SK-N-MC (cell line): ENCODE results near the gene OR52D1.
A peak's percentile ranks its signal among the peaks of the same experiment; 100 is the strongest.

Experiments
- DNase-seq: peaks from one replicate; pipeline ENCODE4 v3.0.0-alpha.2; 2011; ENCODE audit warnings: low read depth, low spot score
- H3K27ac ChIP-seq: fragments of 200-600 bp; sonication (generic); 2 replicates; pipeline ENCODE4 v1.5.1; 2016; ENCODE audit warnings: mixed run types
- H3K36me3 ChIP-seq: fragments of 200-600 bp; sonication (generic); 2 replicates; pipeline ENCODE4 v1.6.1; 2017; ENCODE audit warnings: antibody characterized with exemption, low read length, mixed read lengths; ENCODE audit not compliant: insufficient read depth
- H3K4me3 ChIP-seq: fragments of 200-600 bp; sonication (generic); 2 replicates; pipeline ENCODE4 v1.5.1; 2016
- H3K9ac ChIP-seq: fragments of 200-600 bp; sonication (generic); 2 replicates; pipeline ENCODE4 v1.8.0; 2017; ENCODE audit warnings: mixed run types, mixed read lengths; ENCODE audit not compliant: insufficient read length
- H3K9me3 ChIP-seq: fragments of 200-600 bp; sonication (generic); 2 replicates; pipeline ENCODE4 v1.6.1; 2017; ENCODE audit warnings: low read depth, mild to moderate bottlenecking, antibody characterized with exemption, low read length, moderate library complexity, mixed read lengths
- EZH2 ChIP-seq: fragments of 200-600 bp; sonication (generic); IDR thresholded peaks from one replicate; pipeline ENCODE4 v1.6.1; 2017; ENCODE audit warnings: antibody characterized with exemption
- FOXP2 ChIP-seq: optimal IDR thresholded peaks from 2 replicates; pipeline ENCODE3; 2011; ENCODE audit warnings: mild to moderate bottlenecking, moderate library complexity; ENCODE audit not compliant: insufficient read depth; ENCODE audit errors: extremely low read length, control extremely low read depth
- POLR2AphosphoS5 ChIP-seq: IDR thresholded peaks from 2 replicates; pipeline ENCODE4 v1.6.1; 2012; ENCODE audit warnings: mild to moderate bottlenecking, low read depth, low read length, borderline replicate concordance

Gene OR52D1

DNA sequence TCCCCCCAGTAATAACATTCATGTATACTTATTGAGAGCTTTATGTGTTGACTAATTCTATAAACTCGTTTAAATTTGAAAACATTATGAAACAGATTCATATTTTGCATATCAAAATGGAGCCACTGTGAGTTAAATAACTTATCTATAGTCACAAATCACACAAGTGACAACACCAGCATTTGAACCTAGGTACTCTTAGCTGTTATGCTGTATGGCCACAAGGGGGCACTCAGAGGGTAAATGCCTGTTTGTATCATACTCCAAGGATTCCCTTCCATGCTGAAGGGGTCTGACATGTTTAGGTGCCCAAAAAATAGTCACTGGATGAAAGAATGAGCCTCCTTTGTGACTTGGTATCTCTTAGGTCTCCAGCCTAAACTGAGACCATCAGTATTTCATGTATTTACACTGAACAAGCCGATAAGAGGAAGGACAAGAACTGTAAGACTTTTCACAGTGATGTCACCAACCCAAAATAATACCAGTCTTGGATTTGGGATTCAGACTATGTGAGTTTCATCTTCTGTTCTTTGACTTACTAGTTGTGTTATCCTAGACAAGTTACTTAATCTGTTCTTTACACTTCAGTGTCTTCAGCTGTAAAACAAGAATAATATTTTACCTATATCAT, 12.2 kb upstream of the OR52D1 start:
- no peak overlapping the region for H3K4me3 ChIP-seq
- no peaks in the 10 kb centered on the region for H3K36me3 ChIP-seq
- no peak for TF ChIP-seq POLR2AphosphoS5
- TF ChIP-seq FOXP2: no peak
- TF ChIP-seq EZH2: no peak
- no peak overlapping the region for H3K27ac ChIP-seq
- peak; percentile 8 for DNase-seq
- no peaks in the 10 kb centered on the region for H3K9me3 ChIP-seq
- H3K9ac ChIP-seq: no peak overlapping the region

DNA sequence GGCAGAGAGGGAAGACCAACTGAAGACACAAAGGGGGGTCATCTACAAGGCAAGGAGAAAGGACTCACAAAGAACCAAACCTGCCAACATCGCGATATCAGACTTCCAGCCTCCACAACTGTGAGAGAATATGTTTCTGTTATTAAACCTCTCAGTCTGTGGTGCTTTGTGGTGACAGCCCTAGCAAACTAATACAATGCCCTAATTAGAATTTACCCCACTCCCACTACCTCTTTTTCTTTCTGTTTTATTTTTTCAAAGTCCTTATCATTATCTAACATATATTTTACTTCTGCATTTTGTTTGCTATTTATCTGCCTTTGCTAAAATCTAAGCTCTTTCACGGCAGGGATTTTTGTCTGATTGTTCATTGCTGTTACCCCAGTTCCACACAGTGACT, 2.5 kb upstream of the OR52D1 start:
- no peak for TF ChIP-seq EZH2
- no peak for TF ChIP-seq FOXP2
- TF ChIP-seq POLR2AphosphoS5: no peak
- H3K9me3 ChIP-seq: no peaks in the 10 kb centered on the region
- H3K36me3 ChIP-seq: no peaks in the 10 kb centered on the region
- H3K4me3 ChIP-seq: no peak overlapping the region
- H3K27ac ChIP-seq: no peak overlapping the region
- no peak overlapping the region for H3K9ac ChIP-seq
- DNase-seq: no peak

DNA sequence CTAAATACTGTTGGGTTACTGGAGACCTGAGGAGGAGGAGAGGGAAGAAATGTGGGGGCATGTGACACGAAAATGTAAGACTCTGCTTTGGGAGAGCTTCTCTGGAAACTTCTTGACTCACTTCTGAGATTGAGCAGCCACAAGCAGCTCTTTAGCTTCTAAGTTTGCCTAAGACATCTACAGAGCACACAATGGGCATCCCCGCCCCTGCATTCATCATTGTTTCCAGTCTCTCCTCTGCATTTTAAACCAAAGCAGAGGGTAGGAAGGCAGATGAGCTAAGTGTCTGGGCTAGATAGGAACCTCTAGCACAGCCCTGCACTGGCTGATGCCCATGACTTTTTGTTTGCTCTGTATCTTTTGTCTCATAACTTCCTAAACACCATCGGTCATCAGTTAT, 2.1 kb upstream of the OR52D1 start:
- no peak overlapping the region for H3K4me3 ChIP-seq
- no peaks in the 10 kb centered on the region for H3K9me3 ChIP-seq
- no peak overlapping the region for H3K27ac ChIP-seq
- H3K36me3 ChIP-seq: no peaks in the 10 kb centered on the region
- TF ChIP-seq EZH2 (no peak), POLR2AphosphoS5 (no peak), FOXP2 (no peak)
- DNase-seq: no peak
- H3K9ac ChIP-seq: no peak overlapping the region

DNA sequence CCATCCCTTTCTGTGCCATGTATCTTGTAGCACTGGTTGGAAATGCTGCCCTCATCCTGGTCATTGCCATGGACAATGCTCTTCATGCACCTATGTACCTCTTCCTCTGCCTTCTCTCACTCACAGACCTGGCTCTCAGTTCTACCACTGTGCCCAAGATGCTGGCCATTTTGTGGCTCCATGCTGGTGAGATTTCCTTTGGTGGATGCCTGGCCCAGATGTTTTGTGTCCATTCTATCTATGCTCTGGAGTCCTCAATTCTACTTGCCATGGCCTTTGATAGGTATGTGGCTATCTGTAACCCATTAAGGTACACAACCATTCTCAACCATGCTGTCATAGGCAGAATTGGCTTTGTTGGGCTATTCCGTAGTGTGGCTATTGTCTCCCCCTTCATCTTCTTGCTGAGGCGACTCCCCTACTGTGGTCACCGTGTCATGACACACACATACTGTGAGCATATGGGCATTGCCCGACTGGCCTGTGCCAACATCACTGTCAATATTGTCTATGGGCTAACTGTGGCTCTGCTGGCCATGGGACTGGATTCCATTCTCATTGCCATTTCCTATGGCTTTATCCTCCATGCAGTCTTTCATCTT, 414 bp downstream of the OR52D1 start:
- Histone ChIP-seq H3K9me3 (no peaks in the 10 kb centered on the region), H3K27ac (no peak overlapping the region), H3K9ac (no peak overlapping the region), H3K36me3 (no peaks in the 10 kb centered on the region), H3K4me3 (no peak overlapping the region)
- TF ChIP-seq FOXP2 (no peak), EZH2 (no peak), POLR2AphosphoS5 (no peak)
- DNase-seq: no peak

DNA sequence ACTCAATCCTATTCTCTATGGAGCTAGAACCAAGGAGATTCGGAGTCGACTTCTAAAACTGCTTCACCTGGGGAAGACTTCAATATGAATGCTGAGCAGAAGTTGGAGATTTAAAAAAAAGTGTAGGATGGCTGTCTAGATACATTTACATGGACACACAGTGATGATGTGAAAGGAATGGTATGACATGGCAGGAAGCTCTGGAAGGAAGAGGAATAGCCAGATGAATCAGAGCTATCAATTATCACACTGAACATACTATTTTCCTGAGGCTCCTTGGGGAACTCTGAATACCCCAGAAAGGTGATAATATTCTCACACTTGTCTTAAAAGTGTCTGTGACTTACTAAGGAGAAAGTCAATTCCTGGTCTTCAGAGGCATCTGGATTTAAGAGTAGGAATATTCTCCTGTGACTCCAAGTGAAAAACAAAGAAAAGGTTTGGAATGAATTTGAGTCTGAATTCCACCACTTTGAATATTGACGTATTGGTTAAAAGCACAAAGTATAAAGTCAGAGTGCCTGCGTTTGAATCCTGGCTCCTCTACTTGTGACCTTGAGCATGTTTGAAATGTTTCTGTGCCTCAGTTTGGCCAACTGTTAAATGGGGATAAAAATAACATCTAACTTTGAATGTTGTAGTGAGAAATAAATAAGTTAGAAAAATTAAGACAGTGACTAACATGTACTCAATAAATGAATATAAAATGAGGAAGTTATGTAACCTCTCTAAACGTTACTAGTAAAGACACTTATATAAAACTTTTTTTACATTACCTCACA, 1.3 kb downstream of the OR52D1 start:
- no peaks in the 10 kb centered on the region for H3K36me3 ChIP-seq
- DNase-seq: no peak
- no peak overlapping the region for H3K4me3 ChIP-seq
- no peaks in the 10 kb centered on the region for H3K9me3 ChIP-seq
- no peak overlapping the region for H3K27ac ChIP-seq
- TF ChIP-seq FOXP2: no peak
- TF ChIP-seq POLR2AphosphoS5: no peak
- no peak for TF ChIP-seq EZH2
- no peak overlapping the region for H3K9ac ChIP-seq

DNA sequence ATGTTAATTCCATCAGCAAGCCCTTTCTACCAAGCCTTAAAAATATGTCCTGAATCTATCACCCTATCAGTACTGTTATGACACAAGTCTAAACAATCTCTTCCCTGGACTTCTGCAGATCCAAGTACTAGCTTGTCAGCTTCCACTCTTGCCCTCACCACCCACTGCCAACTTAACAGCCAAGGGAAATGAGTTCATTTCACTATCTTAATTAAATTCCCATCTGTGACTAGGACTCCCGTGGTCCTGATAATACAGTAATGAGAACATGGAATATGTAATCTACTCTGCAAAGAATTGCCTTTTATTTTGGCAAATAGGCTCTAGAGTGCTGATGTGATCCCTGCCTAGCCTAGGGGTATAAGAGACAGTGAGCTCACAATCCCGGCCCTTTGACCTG, 11.2 kb downstream of the OR52D1 start:
- TF ChIP-seq POLR2AphosphoS5 (no peak), EZH2 (no peak), FOXP2 (no peak)
- H3K27ac ChIP-seq: no peak overlapping the region
- no peak overlapping the region for H3K4me3 ChIP-seq
- H3K9me3 ChIP-seq: no peaks in the 10 kb centered on the region
- no peak overlapping the region for H3K9ac ChIP-seq
- DNase-seq: no peak
- H3K36me3 ChIP-seq: no peaks in the 10 kb centered on the region

DNA sequence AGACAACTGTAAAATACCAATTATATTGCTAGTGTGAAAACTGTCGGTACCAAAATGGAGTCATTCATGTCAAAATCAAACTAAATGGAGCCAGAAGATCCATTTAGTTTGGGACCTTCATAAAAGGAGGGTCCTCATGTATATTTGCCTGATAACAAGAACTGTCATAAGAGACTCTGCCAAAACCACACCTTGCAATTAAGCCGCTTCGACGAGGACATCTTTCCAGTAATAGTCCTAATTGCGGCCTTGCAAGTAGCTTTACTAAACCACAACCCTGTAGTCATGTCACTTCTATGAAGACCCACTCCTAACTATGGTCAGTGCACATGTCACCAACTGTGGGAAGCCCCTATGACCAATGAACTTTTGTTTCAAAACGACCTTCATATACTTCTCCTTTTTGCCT, 11.9 kb downstream of the OR52D1 start:
- Histone ChIP-seq H3K36me3 (no peaks in the 10 kb centered on the region), H3K27ac (no peak overlapping the region), H3K9me3 (no peaks in the 10 kb centered on the region), H3K9ac (no peak overlapping the region), H3K4me3 (no peak overlapping the region)
- no peak for DNase-seq
- TF ChIP-seq EZH2 (no peak), FOXP2 (no peak), POLR2AphosphoS5 (no peak)

DNA sequence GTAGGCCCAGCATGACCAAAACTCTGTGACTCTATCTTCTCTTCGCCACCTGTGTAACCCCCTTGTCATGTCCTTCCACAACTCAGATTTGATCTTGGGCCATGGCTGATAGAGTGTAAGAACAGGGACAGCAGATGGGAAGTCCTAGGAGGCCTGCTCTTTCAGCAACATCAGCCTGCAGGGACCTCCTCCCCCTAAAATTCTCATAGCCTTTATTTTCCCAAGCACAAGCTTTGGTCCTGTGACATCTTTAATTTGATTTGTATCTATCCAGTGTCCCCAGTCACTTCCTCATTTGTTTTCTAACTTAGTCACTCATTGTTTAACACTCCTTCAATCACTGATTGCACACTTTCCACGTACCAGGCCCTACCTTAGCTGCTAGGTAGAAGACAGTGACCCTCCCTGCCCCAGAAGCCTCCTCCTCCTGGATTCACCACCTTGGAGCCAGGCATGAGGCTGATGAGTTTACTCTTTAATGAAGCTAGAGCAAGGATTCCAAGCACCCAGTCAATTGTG, 16.0 kb downstream of the OR52D1 start:
- DNase-seq: no peak
- no peak overlapping the region for H3K4me3 ChIP-seq

DNA sequence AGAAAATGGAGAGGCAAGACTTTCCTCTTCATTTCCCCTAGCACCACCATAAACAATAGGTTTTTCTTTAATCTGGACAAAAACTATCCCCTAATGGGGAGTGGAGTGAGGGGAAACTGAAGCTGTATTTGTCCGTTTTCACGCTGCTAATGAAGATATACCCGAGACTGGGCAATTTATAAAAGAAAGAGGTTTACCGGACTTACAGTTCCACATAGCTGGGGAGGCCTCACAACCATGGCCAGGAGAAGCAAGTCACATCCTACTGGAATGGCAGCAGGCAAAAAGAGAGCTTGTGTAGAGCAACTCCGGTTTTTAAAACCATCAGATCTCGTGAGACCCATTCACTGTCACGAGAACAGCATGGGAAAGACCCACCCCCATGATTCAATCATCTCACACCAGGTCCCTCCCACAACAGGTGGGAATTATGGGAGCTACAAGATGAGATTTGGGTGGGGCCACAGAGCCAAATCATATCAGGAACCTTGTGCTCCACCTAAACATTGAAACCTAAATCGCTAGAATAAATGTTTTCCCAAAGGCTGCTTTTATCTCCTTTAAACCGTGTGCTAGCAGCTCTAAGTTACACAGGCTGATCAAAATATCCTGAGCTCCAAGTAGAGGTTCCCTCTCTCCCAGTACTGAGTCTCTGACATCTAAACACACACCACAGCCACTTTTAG, 17.0 kb downstream of the OR52D1 start:
- Histone ChIP-seq H3K9ac (no peak overlapping the region), H3K9me3 (no peaks in the 10 kb centered on the region), H3K36me3 (no peaks in the 10 kb centered on the region), H3K4me3 (no peak overlapping the region), H3K27ac (no peak overlapping the region)
- no peak for TF ChIP-seq EZH2
- TF ChIP-seq FOXP2: no peak
- no peak for TF ChIP-seq POLR2AphosphoS5
- no peak for DNase-seq

More for the DNA sequence above, 16.0 kb downstream of the OR52D1 start:
- Histone ChIP-seq H3K9ac (no peak overlapping the region), H3K36me3 (no peaks in the 10 kb centered on the region), H3K27ac (no peak overlapping the region), H3K9me3 (no peaks in the 10 kb centered on the region)
- TF ChIP-seq FOXP2: no peak
